HUES6 (cell line): ENCODE data around the gene TUG1.

Source experiments
- H3K27ac ChIP-seq: 2 replicates; pipeline ENCODE4 v1.7.0; 2013; ENCODE audit warnings: low read depth, mild to moderate bottlenecking, low read length, inconsistent platforms
- H3K27me3 ChIP-seq: 2 replicates; pipeline ENCODE4 v1.6.1; 2013; ENCODE audit warnings: low read length; ENCODE audit not compliant: control insufficient read depth, insufficient read depth
- H3K36me3 ChIP-seq: 2 replicates; pipeline ENCODE4 v1.6.1; 2013; ENCODE audit warnings: low read length; ENCODE audit not compliant: control insufficient read depth, insufficient read depth
- H3K4me1 ChIP-seq: 2 replicates; pipeline ENCODE4 v1.6.1; 2013; ENCODE audit warnings: low read length; ENCODE audit not compliant: control insufficient read depth, insufficient read depth
- H3K4me3 ChIP-seq: 2 replicates; pipeline ENCODE4 v1.5.1; 2013; ENCODE audit warnings: low read depth, low read length
- H3K9ac ChIP-seq: one replicate; pipeline ENCODE4 v1.6.1; 2013; ENCODE audit warnings: mild to moderate bottlenecking, low read length
- H3K9me3 ChIP-seq: 2 replicates; pipeline ENCODE4 v1.6.1; 2013; ENCODE audit warnings: low read depth, low read length; ENCODE audit not compliant: control insufficient read depth, insufficient read depth

The TUG1 gene

GRCh38 chr22:30979932-30980331 lies 10.9 kb downstream of the TUG1 start:
- Histone ChIP-seq H3K36me3 (peaks cover 38% of the 10 kb centered on the region), H3K9ac (no peak overlapping the region), H3K4me3 (no peak overlapping the region), H3K27me3 (no peaks in the 10 kb centered on the region), H3K27ac (no peak overlapping the region), H3K4me1 (no peaks in the 10 kb centered on the region), H3K9me3 (peaks cover 69% of the 10 kb centered on the region)

GRCh38 chr22:30982512-30982911 lies 13.4 kb downstream of the TUG1 start:
- H3K27me3 ChIP-seq = no peaks in the 10 kb centered on the region
- H3K4me1 ChIP-seq = no peaks in the 10 kb centered on the region
- H3K9ac ChIP-seq = no peak overlapping the region
- H3K27ac ChIP-seq = no peak overlapping the region
- peaks cover 47% of the 10 kb centered on the region for H3K9me3 ChIP-seq
- peaks cover 13% of the 10 kb centered on the region; the same call in 1 of the 2 replicates for H3K36me3 ChIP-seq
- no peak overlapping the region for H3K4me3 ChIP-seq

- Histone ChIP-seq H3K4me1 (no peaks in the 10 kb centered on the region), H3K27ac (no peak overlapping the region), H3K36me3 (no peaks in the 10 kb centered on the region), H3K4me3 (no peak overlapping the region), H3K9ac (no peak overlapping the region), H3K27me3 (no peaks in the 10 kb centered on the region), H3K9me3 (peaks cover 32% of the 10 kb centered on the region)
These were observed 15.3 kb downstream of the TUG1 start for GRCh38 chr22:30984317-30984716.

GRCh38 chr22:30985561-30986208 lies 16.6 kb downstream of the TUG1 start:
- Histone ChIP-seq H3K9me3 (peaks cover 26% of the 10 kb centered on the region), H3K27ac (no peak overlapping the region), H3K9ac (no peak overlapping the region), H3K4me3 (no peak overlapping the region), H3K4me1 (no peaks in the 10 kb centered on the region), H3K27me3 (no peaks in the 10 kb centered on the region), H3K36me3 (no peaks in the 10 kb centered on the region)

- Histone ChIP-seq H3K4me3 (no peak overlapping the region), H3K9ac (no peak overlapping the region), H3K27ac (no peak overlapping the region), H3K36me3 (no peaks in the 10 kb centered on the region), H3K9me3 (peaks cover 18% of the 10 kb centered on the region), H3K4me1 (no peaks in the 10 kb centered on the region), H3K27me3 (no peaks in the 10 kb centered on the region)
These were observed 20.4 kb downstream of the TUG1 start for GRCh38 chr22:30989474-30989873.

GRCh38 chr22:30990690-30991089 lies 21.6 kb downstream of the TUG1 start:
- Histone ChIP-seq H3K9ac (no peak overlapping the region), H3K9me3 (peaks cover 16% of the 10 kb centered on the region), H3K4me1 (no peaks in the 10 kb centered on the region), H3K36me3 (no peaks in the 10 kb centered on the region), H3K27ac (no peak overlapping the region), H3K27me3 (no peaks in the 10 kb centered on the region), H3K4me3 (no peak overlapping the region)

- peaks cover 17% of the 10 kb centered on the region for H3K9me3 ChIP-seq
- no peaks in the 10 kb centered on the region for H3K27me3 ChIP-seq
- no peak overlapping the region for H3K27ac ChIP-seq
- no peak overlapping the region for H3K4me3 ChIP-seq
- H3K36me3 ChIP-seq = no peaks in the 10 kb centered on the region
- no peak overlapping the region for H3K9ac ChIP-seq
- H3K4me1 ChIP-seq = no peaks in the 10 kb centered on the region
These were observed 23.5 kb downstream of the TUG1 start for GRCh38 chr22:30992565-30992964.

GRCh38 chr22:30994960-30995359 lies 25.9 kb downstream of the TUG1 start:
- no peaks in the 10 kb centered on the region for H3K27me3 ChIP-seq
- H3K9me3 ChIP-seq = peaks cover 17% of the 10 kb centered on the region
- no peaks in the 10 kb centered on the region for H3K4me1 ChIP-seq
- no peak overlapping the region for H3K4me3 ChIP-seq
- H3K36me3 ChIP-seq = no peaks in the 10 kb centered on the region
- H3K9ac ChIP-seq = no peak overlapping the region
- H3K27ac ChIP-seq = no peak overlapping the region

GRCh38 chr22:30996462-30996861 lies 27.4 kb downstream of the TUG1 start:
- H3K36me3 ChIP-seq = no peaks in the 10 kb centered on the region
- H3K9me3 ChIP-seq = peaks cover 12% of the 10 kb centered on the region; the same call in 1 of the 2 replicates
- H3K9ac ChIP-seq = no peak overlapping the region
- H3K4me1 ChIP-seq = no peaks in the 10 kb centered on the region
- H3K4me3 ChIP-seq = no peak overlapping the region
- H3K27ac ChIP-seq = no peak overlapping the region
- no peaks in the 10 kb centered on the region for H3K27me3 ChIP-seq

GRCh38 chr22:30998329-30998728 lies 29.3 kb downstream of the TUG1 start:
- H3K27ac ChIP-seq = no peak overlapping the region
- H3K36me3 ChIP-seq = no peaks in the 10 kb centered on the region
- no peak overlapping the region for H3K4me3 ChIP-seq
- peaks cover 4% of the 10 kb centered on the region; the same call in 1 of the 2 replicates for H3K9me3 ChIP-seq
- H3K27me3 ChIP-seq = no peaks in the 10 kb centered on the region
- no peaks in the 10 kb centered on the region for H3K4me1 ChIP-seq
- no peak overlapping the region for H3K9ac ChIP-seq

- no peaks in the 10 kb centered on the region for H3K27me3 ChIP-seq
- no peak overlapping the region for H3K27ac ChIP-seq
- no peaks in the 10 kb centered on the region for H3K4me1 ChIP-seq
- no peak overlapping the region for H3K9ac ChIP-seq
- no peak overlapping the region for H3K4me3 ChIP-seq
- no peaks in the 10 kb centered on the region for H3K36me3 ChIP-seq
- H3K9me3 ChIP-seq = peaks cover 6% of the 10 kb centered on the region
These were observed 32.2 kb downstream of the TUG1 start for GRCh38 chr22:31001124-31001770.
